ENCODE data around the gene ABCA3.

- TF ChIP-seq POLR2AphosphoS5 (IDR thresholded peaks at IDR 0.05; ENCODE audit: low read depth, low read length) (no peak), TCF7L2 (IDR thresholded peaks at IDR 0.05; ENCODE audit: low read depth, low read length) (no peak)
- TF ChIP-seq, protein P1, sequence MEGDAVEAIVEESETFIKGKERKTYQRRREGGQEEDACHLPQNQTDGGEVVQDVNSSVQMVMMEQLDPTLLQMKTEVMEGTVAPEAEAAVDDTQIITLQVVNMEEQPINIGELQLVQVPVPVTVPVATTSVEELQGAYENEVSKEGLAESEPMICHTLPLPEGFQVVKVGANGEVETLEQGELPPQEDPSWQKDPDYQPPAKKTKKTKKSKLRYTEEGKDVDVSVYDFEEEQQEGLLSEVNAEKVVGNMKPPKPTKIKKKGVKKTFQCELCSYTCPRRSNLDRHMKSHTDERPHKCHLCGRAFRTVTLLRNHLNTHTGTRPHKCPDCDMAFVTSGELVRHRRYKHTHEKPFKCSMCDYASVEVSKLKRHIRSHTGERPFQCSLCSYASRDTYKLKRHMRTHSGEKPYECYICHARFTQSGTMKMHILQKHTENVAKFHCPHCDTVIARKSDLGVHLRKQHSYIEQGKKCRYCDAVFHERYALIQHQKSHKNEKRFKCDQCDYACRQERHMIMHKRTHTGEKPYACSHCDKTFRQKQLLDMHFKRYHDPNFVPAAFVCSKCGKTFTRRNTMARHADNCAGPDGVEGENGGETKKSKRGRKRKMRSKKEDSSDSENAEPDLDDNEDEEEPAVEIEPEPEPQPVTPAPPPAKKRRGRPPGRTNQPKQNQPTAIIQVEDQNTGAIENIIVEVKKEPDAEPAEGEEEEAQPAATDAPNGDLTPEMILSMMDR (IDR thresholded peaks at IDR 0.05) = no peak
- TF ChIP-seq, protein P2, sequence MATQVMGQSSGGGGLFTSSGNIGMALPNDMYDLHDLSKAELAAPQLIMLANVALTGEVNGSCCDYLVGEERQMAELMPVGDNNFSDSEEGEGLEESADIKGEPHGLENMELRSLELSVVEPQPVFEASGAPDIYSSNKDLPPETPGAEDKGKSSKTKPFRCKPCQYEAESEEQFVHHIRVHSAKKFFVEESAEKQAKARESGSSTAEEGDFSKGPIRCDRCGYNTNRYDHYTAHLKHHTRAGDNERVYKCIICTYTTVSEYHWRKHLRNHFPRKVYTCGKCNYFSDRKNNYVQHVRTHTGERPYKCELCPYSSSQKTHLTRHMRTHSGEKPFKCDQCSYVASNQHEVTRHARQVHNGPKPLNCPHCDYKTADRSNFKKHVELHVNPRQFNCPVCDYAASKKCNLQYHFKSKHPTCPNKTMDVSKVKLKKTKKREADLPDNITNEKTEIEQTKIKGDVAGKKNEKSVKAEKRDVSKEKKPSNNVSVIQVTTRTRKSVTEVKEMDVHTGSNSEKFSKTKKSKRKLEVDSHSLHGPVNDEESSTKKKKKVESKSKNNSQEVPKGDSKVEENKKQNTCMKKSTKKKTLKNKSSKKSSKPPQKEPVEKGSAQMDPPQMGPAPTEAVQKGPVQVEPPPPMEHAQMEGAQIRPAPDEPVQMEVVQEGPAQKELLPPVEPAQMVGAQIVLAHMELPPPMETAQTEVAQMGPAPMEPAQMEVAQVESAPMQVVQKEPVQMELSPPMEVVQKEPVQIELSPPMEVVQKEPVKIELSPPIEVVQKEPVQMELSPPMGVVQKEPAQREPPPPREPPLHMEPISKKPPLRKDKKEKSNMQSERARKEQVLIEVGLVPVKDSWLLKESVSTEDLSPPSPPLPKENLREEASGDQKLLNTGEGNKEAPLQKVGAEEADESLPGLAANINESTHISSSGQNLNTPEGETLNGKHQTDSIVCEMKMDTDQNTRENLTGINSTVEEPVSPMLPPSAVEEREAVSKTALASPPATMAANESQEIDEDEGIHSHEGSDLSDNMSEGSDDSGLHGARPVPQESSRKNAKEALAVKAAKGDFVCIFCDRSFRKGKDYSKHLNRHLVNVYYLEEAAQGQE (IDR thresholded peaks at IDR 0.05; ENCODE audit: insufficient read depth in 1 of 2, low read depth in 2 of 2, low read length in 1 of 2) = no peak
These were observed 32.2 kb downstream of the ABCA3 start for GRCh38 chr16:2308089-2308962.
